ENCODE data around the gene C11orf16. TPM values are rescaled to one million over a fixed set of nuclear protein-coding genes. Genes with fewer than 3 reads are reported as not detected.
A peak's percentile ranks its signal among the peaks of the same experiment; 100 is the strongest.

Gene C11orf16
- total RNA-seq, 2 donors from 2014 or later, result not detected

- H3K9me3 ChIP-seq (ENCODE audit: control insufficient read depth, low read length, poor library complexity, severe bottlenecking), result no peaks in the 10 kb centered on the region
- H3K4me1 Mint-ChIP-seq, result peaks cover 3% of the 10 kb centered on the region
- H3K36me3 Mint-ChIP-seq (ENCODE audit: low read depth), result peaks cover 2% of the 10 kb centered on the region
- DNase-seq (no peak), ATAC-seq (no peak)
- H3K27ac Mint-ChIP-seq, result no peak overlapping the region
- H3K27me3 Mint-ChIP-seq, result no peaks in the 10 kb centered on the region
- H3K4me3 Mint-ChIP-seq, result no peak overlapping the region
Measured at GRCh38 chr11:8928205-8928604, 4.5 kb downstream of the C11orf16 start.

- peaks cover 3% of the 10 kb centered on the region for H3K4me1 Mint-ChIP-seq
- ATAC-seq, result no peak
- H3K27ac Mint-ChIP-seq, result no peak overlapping the region
- DNase-seq, result no peak
- H3K27me3 Mint-ChIP-seq, result no peaks in the 10 kb centered on the region
- H3K4me3 Mint-ChIP-seq, result no peak overlapping the region
- H3K9me3 ChIP-seq (ENCODE audit: control insufficient read depth, low read length, poor library complexity, severe bottlenecking), result no peaks in the 10 kb centered on the region
- H3K36me3 Mint-ChIP-seq (ENCODE audit: low read depth), result peaks cover 2% of the 10 kb centered on the region
Measured at GRCh38 chr11:8927233-8927632, 5.5 kb downstream of the C11orf16 start.

GRCh38 chr11:8926236-8926635 is 6.5 kb downstream of the C11orf16 start:
- Mint-ChIP-seq H3K4me1 (no peaks in the 10 kb centered on the region), H3K27me3 (no peaks in the 10 kb centered on the region), H3K4me3 (no peak overlapping the region), H3K27ac (no peak overlapping the region), H3K36me3 (ENCODE audit: low read depth) (peaks cover 2% of the 10 kb centered on the region)
- no peak for DNase-seq
- H3K9me3 ChIP-seq (ENCODE audit: control insufficient read depth, low read length, poor library complexity, severe bottlenecking), result no peaks in the 10 kb centered on the region
- no peak for ATAC-seq

GRCh38 chr11:8925711-8926110 is 7.0 kb downstream of the C11orf16 start:
- H3K4me1 Mint-ChIP-seq, result no peaks in the 10 kb centered on the region
- H3K27me3 Mint-ChIP-seq, result no peaks in the 10 kb centered on the region
- H3K36me3 Mint-ChIP-seq (ENCODE audit: low read depth), result peaks cover 2% of the 10 kb centered on the region
- no peak overlapping the region for H3K4me3 Mint-ChIP-seq
- ATAC-seq, result no peak
- no peak overlapping the region for H3K27ac Mint-ChIP-seq
- H3K9me3 ChIP-seq (ENCODE audit: control insufficient read depth, low read length, poor library complexity, severe bottlenecking), result no peaks in the 10 kb centered on the region
- no peak for DNase-seq

GRCh38 chr11:8922691-8923090 is 10.1 kb downstream of the C11orf16 start:
- no peak for DNase-seq
- Mint-ChIP-seq H3K36me3 (ENCODE audit: low read depth) (peaks cover 2% of the 10 kb centered on the region), H3K27me3 (no peaks in the 10 kb centered on the region), H3K27ac (no peak overlapping the region), H3K4me3 (no peak overlapping the region), H3K4me1 (no peaks in the 10 kb centered on the region)
- ATAC-seq, result no peak
- no peaks in the 10 kb centered on the region for H3K9me3 ChIP-seq (ENCODE audit: control insufficient read depth, low read length, poor library complexity, severe bottlenecking)

GRCh38 chr11:8917157-8917825 is 15.5 kb downstream of the C11orf16 start:
- no peaks in the 10 kb centered on the region for H3K9me3 ChIP-seq (ENCODE audit: control insufficient read depth, low read length, poor library complexity, severe bottlenecking)
- no peaks in the 10 kb centered on the region for H3K36me3 Mint-ChIP-seq (ENCODE audit: low read depth)
- H3K27ac Mint-ChIP-seq, result no peak overlapping the region
- ATAC-seq (no peak), DNase-seq (no peak)
- H3K27me3 Mint-ChIP-seq, result no peaks in the 10 kb centered on the region
- peaks cover 11% of the 10 kb centered on the region for H3K4me1 Mint-ChIP-seq
- no peak overlapping the region for H3K4me3 Mint-ChIP-seq

GRCh38 chr11:8914661-8915018 is 18.1 kb downstream of the C11orf16 start:
- no peaks in the 10 kb centered on the region for H3K36me3 Mint-ChIP-seq (ENCODE audit: low read depth)
- peaks cover 15% of the 10 kb centered on the region for H3K4me1 Mint-ChIP-seq
- no peaks in the 10 kb centered on the region for H3K9me3 ChIP-seq (ENCODE audit: control insufficient read depth, low read length, poor library complexity, severe bottlenecking)
- ATAC-seq (no peak), DNase-seq (no peak)
- H3K27ac Mint-ChIP-seq, result peak overlapping the region; percentile 88
- H3K27me3 Mint-ChIP-seq, result no peaks in the 10 kb centered on the region
- peak overlapping the region; percentile 77 for H3K4me3 Mint-ChIP-seq

GRCh38 chr11:8913961-8914660 is 18.6 kb downstream of the C11orf16 start:
- ATAC-seq (peak; percentile 68), DNase-seq (no peak)
- Mint-ChIP-seq H3K4me1 (peaks cover 16% of the 10 kb centered on the region), H3K27me3 (no peaks in the 10 kb centered on the region), H3K36me3 (ENCODE audit: low read depth) (no peaks in the 10 kb centered on the region), H3K4me3 (peak overlapping the region; percentile 77), H3K27ac (peak overlapping the region; percentile 88)
- no peaks in the 10 kb centered on the region for H3K9me3 ChIP-seq (ENCODE audit: control insufficient read depth, low read length, poor library complexity, severe bottlenecking)

GRCh38 chr11:8911029-8911823 is 21.5 kb downstream of the C11orf16 start, which contains the start of gene AKIP1:
Gene AKIP1 (plus strand): TSS chr11:8911189. CDS start chr11:8911450, 261 bp downstream.
- Mint-ChIP-seq H3K27ac (peak within 1 kb of the TSS; percentile 57), H3K36me3 (ENCODE audit: low read depth) (no peaks in the 10 kb centered on the region), H3K27me3 (no peaks in the 10 kb centered on the region), H3K4me1 (peaks cover 33% of the 10 kb centered on the region), H3K4me3 (peak within 1 kb of the TSS; percentile 96)
- no peaks in the 10 kb centered on the region for H3K9me3 ChIP-seq (ENCODE audit: control insufficient read depth, low read length, poor library complexity, severe bottlenecking)
- ATAC-seq, result peak; percentile 69
- DNase-seq, result peak; percentile 48 to 75 (median 74)

- Mint-ChIP-seq H3K4me1 (peaks cover 33% of the 10 kb centered on the region), H3K27me3 (no peaks in the 10 kb centered on the region), H3K36me3 (ENCODE audit: low read depth) (no peaks in the 10 kb centered on the region), H3K27ac (peak overlapping the region; percentile 57), H3K4me3 (peak overlapping the region; percentile 96)
- H3K9me3 ChIP-seq (ENCODE audit: control insufficient read depth, low read length, poor library complexity, severe bottlenecking), result no peaks in the 10 kb centered on the region
- ATAC-seq, result peak; percentile 16
- no peak for DNase-seq
Measured at GRCh38 chr11:8910649-8911026, 22.1 kb downstream of the C11orf16 start.

GRCh38 chr11:8908099-8908498 is 24.6 kb downstream of the C11orf16 start:
- Mint-ChIP-seq H3K27ac (no peak overlapping the region), H3K4me3 (no peak overlapping the region), H3K27me3 (no peaks in the 10 kb centered on the region), H3K36me3 (ENCODE audit: low read depth) (no peaks in the 10 kb centered on the region), H3K4me1 (peaks cover 22% of the 10 kb centered on the region)
- H3K9me3 ChIP-seq (ENCODE audit: control insufficient read depth, low read length, poor library complexity, severe bottlenecking), result no peaks in the 10 kb centered on the region
- ATAC-seq (no peak), DNase-seq (no peak)

- no peak for ATAC-seq
- Mint-ChIP-seq H3K36me3 (ENCODE audit: low read depth) (no peaks in the 10 kb centered on the region), H3K4me1 (peaks cover 22% of the 10 kb centered on the region), H3K4me3 (no peak overlapping the region), H3K27me3 (no peaks in the 10 kb centered on the region), H3K27ac (peak overlapping the region; percentile 19)
- DNase-seq, result no peak
- no peaks in the 10 kb centered on the region for H3K9me3 ChIP-seq (ENCODE audit: control insufficient read depth, low read length, poor library complexity, severe bottlenecking)
Measured at GRCh38 chr11:8907116-8907515, 25.6 kb downstream of the C11orf16 start.

GRCh38 chr11:8905528-8906165 is 27.1 kb downstream of the C11orf16 start:
- DNase-seq, result no peak

More at GRCh38 chr11:8905528-8906165, 27.1 kb downstream of the C11orf16 start:
- H3K9me3 ChIP-seq (ENCODE audit: control insufficient read depth, low read length, poor library complexity, severe bottlenecking), result no peaks in the 10 kb centered on the region
- no peak for ATAC-seq
- peaks cover 22% of the 10 kb centered on the region for H3K4me1 Mint-ChIP-seq
- no peak overlapping the region for H3K27ac Mint-ChIP-seq
- no peak overlapping the region for H3K4me3 Mint-ChIP-seq
- no peaks in the 10 kb centered on the region for H3K36me3 Mint-ChIP-seq (ENCODE audit: low read depth)
- H3K27me3 Mint-ChIP-seq, result no peaks in the 10 kb centered on the region
